H1 (cell line): ENCODE results near the gene NUDT19.

Experiments used
- CBX5 ChIP-seq: fragments of 300-800, 300-1000 bp; sonication (generic); IDR thresholded peaks from 2 replicates; pipeline ENCODE4 v1.7.1; 2016; ENCODE audit warnings: antibody characterized with exemption, low read length, low read depth
- CTCF ChIP-seq, 3 experiments: IDR thresholded peaks; 1 replicate in 2 of 3; 2 replicates in 1 of 3; pipeline versions ENCODE4 v1.5.1 to v1.6.1; 2011; ENCODE audit warnings: low read length in 3 of 3, mild to moderate bottlenecking in 3 of 3, inconsistent platforms in 2 of 3, low read depth in 1 of 3, moderate library complexity in 1 of 3; ENCODE audit not compliant: insufficient read depth in 1 of 3; ENCODE audit errors: control extremely low read depth in 1 of 3
- EZH2 ChIP-seq: fragments of 200-600 bp; sonication (generic); IDR thresholded peaks from 2 replicates; pipeline ENCODE4 v1.7.1; 2012; ENCODE audit warnings: low read depth, mild to moderate bottlenecking, moderate library complexity, low read length, inconsistent platforms; ENCODE audit not compliant: severe bottlenecking
- GABPA ChIP-seq: IDR thresholded peaks from 2 replicates; pipeline ENCODE4 v1.6.1; 2011; ENCODE audit warnings: mild to moderate bottlenecking, low read length, moderate library complexity, borderline replicate concordance; ENCODE audit not compliant: insufficient read depth
- HDAC2 ChIP-seq, 2 experiments: fragments of 300-600 bp in 1 of 2; sonication (generic) in 1 of 2; IDR thresholded peaks; 2 replicates each; pipeline ENCODE4 v1.6.1; 2011 to 2012; ENCODE audit warnings: low read depth in 2 of 2, low read length in 2 of 2, mild to moderate bottlenecking in 2 of 2, moderate library complexity in 2 of 2, borderline replicate concordance in 1 of 2, inconsistent platforms in 1 of 2
- MAFK ChIP-seq: IDR thresholded peaks from 2 replicates; pipeline ENCODE4 v1.6.1; 2012; ENCODE audit warnings: low read depth, mild to moderate bottlenecking, improper control_type of control experiment, low read length
- POLR2AphosphoS5 ChIP-seq: IDR thresholded peaks from 2 replicates; pipeline ENCODE4 v1.6.1; 2011; ENCODE audit warnings: low read depth, low read length
- SRF ChIP-seq: IDR thresholded peaks from 2 replicates; pipeline ENCODE4 v1.6.1; 2011; ENCODE audit warnings: mild to moderate bottlenecking, low read depth, low read length, moderate library complexity

- TF ChIP-seq SRF (no peak), POLR2AphosphoS5 (no peak), CBX5 (no peak), EZH2 (no peak), MAFK (no peak), GABPA (no peak), HDAC2 (IDR thresholded peaks at IDR 0.05; ENCODE audit: borderline replicate concordance in 1 of 2, low read depth in 2 of 2, low read length in 2 of 2) (no peak), CTCF (IDR thresholded peaks at IDR 0.05; ENCODE audit: control extremely low read depth in 1 of 3, insufficient read depth in 1 of 3, low read depth in 1 of 3, low read length in 3 of 3) (no peak)
Measured at GRCh38 chr19:32687681-32688080, 3.9 kb upstream of the NUDT19 start.
